GM19238 (cell line): ENCODE measurements around the gene HPSE.

Source experiments
- DNase-seq: peaks from one replicate; pipeline ENCODE4 v3.0.0; 2011; ENCODE audit warnings: low spot score; ENCODE audit not compliant: insufficient read length

Gene HPSE

GRCh38 chr4:83250687-83251446 is 83.8 kb downstream of the HPSE start:
- no peak for DNase-seq

- no peak for DNase-seq
Measured at GRCh38 chr4:83248486-83248885, 86.2 kb downstream of the HPSE start.

- DNase-seq = no peak
Measured at GRCh38 chr4:83247415-83248357, 87.0 kb downstream of the HPSE start.
